SH-SY5Y (cell line): Measurements from ENCODE around the gene ST3GAL3.

Source experiments
- GATA2 ChIP-seq: IDR thresholded peaks from 2 replicates; pipeline ENCODE4 v1.6.1; 2011; ENCODE audit warnings: mild to moderate bottlenecking, low read depth, low read length
- GATA3 ChIP-seq: IDR thresholded peaks from 2 replicates; pipeline ENCODE4 v1.6.1; 2011; ENCODE audit warnings: low read depth, mild to moderate bottlenecking, low read length, moderate library complexity

ST3GAL3 gene

GRCh38 chr1:43977376-43978263 is 270.3 kb downstream of the ST3GAL3 start:
- no peak for TF ChIP-seq GATA2
- TF ChIP-seq GATA3: no peak

DNA sequence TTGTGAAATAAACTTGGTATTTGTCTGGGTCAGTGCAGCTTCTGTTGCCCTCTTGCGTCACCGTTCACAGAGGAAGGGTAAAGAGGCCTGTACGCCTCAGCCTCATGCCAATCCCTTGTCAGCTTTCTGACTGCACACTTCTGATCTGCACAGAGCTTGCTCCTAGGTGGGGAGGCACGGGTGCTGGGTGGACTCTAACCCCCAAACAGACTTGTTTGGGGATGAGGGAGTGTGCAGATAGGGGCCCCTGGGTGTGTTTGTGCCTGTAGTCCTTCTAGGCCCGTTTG is 270.9 kb downstream of the ST3GAL3 start:
- TF ChIP-seq GATA2 (no peak), GATA3 (no peak)

GRCh38 chr1:43978551-43979260 is 271.4 kb downstream of the ST3GAL3 start, which contains the start of gene B4GALT2:
Gene B4GALT2 (plus strand): TSS chr1:43979210. CDS start chr1:43981161, 1,951 bp downstream.
- TF ChIP-seq GATA3: no peak
- no peak for TF ChIP-seq GATA2

GRCh38 chr1:43979261-43979527 is 271.9 kb downstream of the ST3GAL3 start:
- no peak for TF ChIP-seq GATA3
- no peak for TF ChIP-seq GATA2

DNA sequence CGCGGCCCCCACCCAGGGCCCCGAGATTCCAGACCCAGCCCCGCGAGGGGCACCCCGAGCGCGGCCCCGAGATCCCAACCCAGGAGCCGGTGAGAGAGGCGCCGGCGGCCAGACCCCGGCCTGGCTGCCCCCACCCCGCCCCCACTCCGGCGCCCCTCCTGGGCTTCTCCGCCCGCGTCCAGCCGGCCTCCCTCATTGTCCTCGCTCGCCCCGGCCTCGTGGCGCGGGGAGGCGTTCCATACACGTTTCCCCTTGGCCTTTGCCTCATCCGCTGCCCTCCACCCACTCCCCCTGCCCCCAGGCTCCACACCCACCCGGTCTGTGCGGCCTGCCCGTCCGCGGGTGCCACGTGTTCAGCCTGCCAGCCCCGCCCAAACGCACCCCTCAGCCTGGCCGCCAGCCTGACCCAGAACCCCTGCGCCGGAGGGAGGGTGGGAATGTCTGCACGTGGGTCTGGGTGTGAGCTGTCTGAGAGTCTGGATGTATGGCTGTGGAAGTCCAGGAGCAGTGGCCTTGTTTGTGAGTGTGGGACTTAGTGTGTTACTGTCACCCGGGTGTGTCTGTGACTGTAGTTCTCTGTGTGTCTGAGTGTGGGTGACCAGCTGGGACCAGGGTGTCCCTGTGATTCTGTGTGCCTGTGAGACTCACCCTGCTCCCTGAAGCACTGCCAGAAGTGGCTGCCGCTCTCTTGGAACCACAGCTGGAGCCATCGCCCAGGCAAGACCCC is 272.4 kb downstream of the ST3GAL3 start:
- TF ChIP-seq GATA2 (no peak), GATA3 (no peak)

DNA sequence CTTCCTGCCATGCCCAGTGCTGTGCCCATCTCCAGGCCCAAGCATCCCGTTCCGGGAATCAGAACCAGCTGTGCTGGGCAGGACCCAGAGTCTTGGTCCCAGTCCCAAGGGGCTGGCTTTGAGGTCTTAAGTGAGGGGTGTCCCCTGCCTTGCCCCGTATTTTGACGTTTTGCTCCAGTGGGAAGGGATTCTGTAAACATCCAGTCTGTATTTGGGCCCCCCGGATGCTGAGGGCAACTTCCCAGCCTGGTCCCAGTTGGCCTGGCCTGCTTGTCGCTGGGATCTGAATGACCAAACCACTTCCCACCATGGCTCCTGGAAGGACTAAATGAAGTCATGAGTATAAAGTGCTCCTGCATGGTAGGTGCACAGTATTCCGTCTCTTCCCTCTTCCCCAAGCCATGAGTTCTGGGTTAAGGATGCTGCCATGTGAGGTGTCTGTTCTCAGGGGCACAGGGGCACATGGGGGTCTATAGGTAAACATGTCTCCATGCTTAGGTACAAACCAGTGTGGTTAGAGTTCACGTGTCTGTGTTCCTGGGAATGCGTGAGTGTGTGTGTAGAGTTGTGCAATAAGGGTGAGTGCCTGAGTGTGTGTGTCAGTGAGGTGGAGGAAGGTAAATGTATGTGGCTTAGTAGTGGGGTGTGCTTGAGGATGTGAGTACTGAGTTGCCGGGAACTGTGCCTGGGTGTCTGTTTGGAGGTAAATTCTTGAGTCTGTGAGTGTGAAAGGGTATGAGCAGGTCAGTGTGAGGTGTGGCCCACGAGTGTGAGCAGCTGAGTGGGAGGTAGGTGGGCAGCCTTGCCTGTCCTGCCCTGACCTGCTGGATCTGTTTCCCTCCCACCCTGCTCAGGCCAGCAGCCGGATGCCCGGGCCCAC is 273.2 kb downstream of the ST3GAL3 start:
- no peak for TF ChIP-seq GATA3
- no peak for TF ChIP-seq GATA2
